H1 (cell line): Measurements from ENCODE around the gene DCP2. TPM values are rescaled to one million over a fixed set of nuclear protein-coding genes. Genes with fewer than 3 reads are reported as not detected.

Experiments used
- CTCF ChIA-PET: fragments of 300-600 bp; sonication (Branson Sonifier 250); formaldehyde crosslinking; loops from one replicate; lab custom pipeline; 2021; ENCODE audit not compliant: partially characterized antibody; lab: Charles Lee
- POLR2A ChIA-PET: fragments of 300-600 bp; sonication (Branson Sonifier 250); formaldehyde crosslinking; loops from one replicate; lab custom pipeline; 2021; ENCODE audit warnings: inconsistent platforms; ENCODE audit not compliant: partially characterized antibody; lab: Charles Lee
- DNase-seq, 2 experiments: peaks; one replicate each; pipeline versions ENCODE4 v3.0.0 to v3.0.0-alpha.2; 2010 to 2022; ENCODE audit warnings: low spot score in 2 of 2, low read depth in 1 of 2, mixed read lengths in 1 of 2
- FAIRE-seq: peaks from 2 replicates; lab custom pipeline; 2011; peaks lifted over from hg19 to GRCh38; lab: Jason Lieb, UNC
- H2AFZ ChIP-seq: 2 replicates; pipeline ENCODE4 v1.8.1; 2012; ENCODE audit warnings: low read length, inconsistent platforms
- H2AK5ac ChIP-seq: 2 replicates; pipeline ENCODE4 v1.6.1; 2013; ENCODE audit warnings: low read depth, low read length
- H2BK120ac ChIP-seq: replicated peaks from 2 replicates; pipeline ENCODE3; 2013; ENCODE audit warnings: low read depth, low read length, inconsistent platforms
- H2BK12ac ChIP-seq: 2 replicates; pipeline ENCODE4 v1.6.1; 2013; ENCODE audit warnings: low read depth, low read length
- H2BK15ac ChIP-seq: 2 replicates; pipeline ENCODE4 v1.6.1; 2013; ENCODE audit warnings: low read length
- H2BK20ac ChIP-seq: 2 replicates; pipeline ENCODE4 v1.6.1; 2013; ENCODE audit warnings: low read length
- H2BK5ac ChIP-seq: 2 replicates; pipeline ENCODE4 v1.6.1; 2013; ENCODE audit warnings: low read depth, low read length
- H3K14ac ChIP-seq: 2 replicates; pipeline ENCODE4 v1.6.1; 2013; ENCODE audit warnings: inconsistent platforms; ENCODE audit not compliant: insufficient read length
- H3K18ac ChIP-seq: 2 replicates; pipeline ENCODE4 v1.6.1; 2013; ENCODE audit warnings: low read length; ENCODE audit errors: extremely low read depth
- H3K23ac ChIP-seq: 2 replicates; pipeline ENCODE4 v1.6.1; 2013; ENCODE audit warnings: inconsistent platforms; ENCODE audit not compliant: insufficient read length
- H3K23me2 ChIP-seq: 2 replicates; pipeline ENCODE4 v1.6.1; 2013; ENCODE audit warnings: low read depth, low read length
- H3K27ac ChIP-seq: 2 replicates; pipeline ENCODE4 v1.6.1; 2011; ENCODE audit warnings: low read depth, low read length, inconsistent platforms
- H3K27me3 ChIP-seq, 4 experiments: replicated peaks in 1 of 4; 1 replicate in 1 of 4; 2 replicates in 3 of 4; pipeline versions ENCODE4 v1.6.1 to v1.8.1; 2011 to 2013; ENCODE audit warnings: low read length in 3 of 4, mild to moderate bottlenecking in 3 of 4, inconsistent platforms in 2 of 4, mixed read lengths in 2 of 4, moderate library complexity in 1 of 4; ENCODE audit not compliant: control insufficient read depth in 3 of 4, insufficient read depth in 3 of 4; ENCODE audit errors: extremely low read depth in 1 of 4
- H3K36me3 ChIP-seq, 4 experiments: 2 replicates each; pipeline versions ENCODE4 v1.6.1 to v1.8.1; 2011 to 2013; ENCODE audit warnings: mild to moderate bottlenecking in 4 of 4, low read length in 3 of 4, moderate library complexity in 2 of 4, control low read depth in 1 of 4, inconsistent platforms in 1 of 4; ENCODE audit not compliant: insufficient read depth in 4 of 4, control insufficient read depth in 2 of 4
- H3K4ac ChIP-seq: replicated peaks from 2 replicates; pipeline ENCODE3; 2013; ENCODE audit warnings: low read length, low read depth, mixed read lengths, inconsistent platforms; ENCODE audit not compliant: insufficient read length
- H3K4me1 ChIP-seq, 4 experiments: replicated peaks in 1 of 4; 1 replicate in 1 of 4; 2 replicates in 3 of 4; pipeline versions ENCODE4 v1.6.1 to v1.8.1; 2011 to 2013; ENCODE audit warnings: low read length in 3 of 4, inconsistent platforms in 2 of 4, mixed read lengths in 1 of 4; ENCODE audit not compliant: insufficient read depth in 4 of 4, control insufficient read depth in 3 of 4
- H3K4me2 ChIP-seq, 2 experiments: 2 replicates each; pipeline versions ENCODE4 v1.6.1 to v1.8.1; 2011 to 2013; ENCODE audit warnings: low read depth in 2 of 2, low read length in 2 of 2, control low read depth in 1 of 2, inconsistent platforms in 1 of 2, mild to moderate bottlenecking in 1 of 2; ENCODE audit not compliant: insufficient read depth in 1 of 2
- H3K4me3 ChIP-seq, 4 experiments: fragments of 200-600, 300-600 bp in 1 of 4; sonication (generic), shearing (Covaris generic), sonication (Bioruptor Twin) in 1 of 4; 2 replicates each; pipeline versions ENCODE4 v1.5.1 to v1.8.1; 2011 to 2016; ENCODE audit warnings: low read length in 4 of 4, low read depth in 3 of 4, control low read depth in 2 of 4, inconsistent platforms in 2 of 4, mild to moderate bottlenecking in 2 of 4, mixed read lengths in 1 of 4, moderate library complexity in 1 of 4; ENCODE audit not compliant: insufficient read depth in 2 of 4; ENCODE audit errors: extremely low read depth in 1 of 4
- H3K56ac ChIP-seq: replicated peaks from 2 replicates; pipeline ENCODE3; 2013; ENCODE audit warnings: low read depth, mild to moderate bottlenecking, mixed read lengths, low read length, inconsistent platforms; ENCODE audit not compliant: insufficient read length
- H3K79me1 ChIP-seq: 2 replicates; pipeline ENCODE4 v1.6.1; 2013; ENCODE audit warnings: low read depth, low read length, control low read depth
- H3K79me2 ChIP-seq, 2 experiments: 2 replicates each; pipeline versions ENCODE4 v1.6.1 to v1.8.1; 2012 to 2013; ENCODE audit warnings: low read length in 2 of 2, mild to moderate bottlenecking in 2 of 2, inconsistent platforms in 1 of 2; ENCODE audit not compliant: insufficient read depth in 2 of 2, control insufficient read depth in 1 of 2
- H3K9ac ChIP-seq, 4 experiments: replicated peaks in 1 of 4; 1 replicate in 1 of 4; 2 replicates in 3 of 4; pipeline versions ENCODE4 v1.6.1 to v1.8.1; 2011 to 2013; ENCODE audit warnings: low read depth in 3 of 4, low read length in 3 of 4, control low read depth in 2 of 4, mild to moderate bottlenecking in 2 of 4, moderate library complexity in 2 of 4, inconsistent platforms in 1 of 4; ENCODE audit errors: extremely low read depth in 1 of 4
- H3K9me3 ChIP-seq, 2 experiments: 2 replicates each; pipeline versions ENCODE4 v1.6.1 to v1.8.1; 2012 to 2013; ENCODE audit warnings: mild to moderate bottlenecking in 2 of 2, moderate library complexity in 2 of 2, control low read depth in 1 of 2, inconsistent platforms in 1 of 2, low read depth in 1 of 2, low read length in 1 of 2, mixed read lengths in 1 of 2; ENCODE audit not compliant: insufficient read depth in 2 of 2
- H4K20me1 ChIP-seq, 2 experiments: replicated peaks in 1 of 2; 2 replicates each; pipeline versions ENCODE3 to v1.8.1; 2011 to 2013; ENCODE audit warnings: inconsistent platforms in 2 of 2, low read length in 2 of 2, mild to moderate bottlenecking in 1 of 2; ENCODE audit not compliant: insufficient read depth in 2 of 2, control insufficient read depth in 1 of 2
- H4K5ac ChIP-seq: 2 replicates; pipeline ENCODE4 v1.6.1; 2013; ENCODE audit warnings: low read length, low read depth, mixed read lengths, inconsistent platforms; ENCODE audit not compliant: insufficient read length
- H4K8ac ChIP-seq: 2 replicates; pipeline ENCODE4 v1.8.0; 2013; ENCODE audit warnings: mild to moderate bottlenecking, moderate library complexity, low read length, inconsistent platforms; ENCODE audit not compliant: insufficient read depth; ENCODE audit errors: extremely low read depth
- H4K91ac ChIP-seq: replicated peaks from 2 replicates; pipeline ENCODE3; 2013; ENCODE audit warnings: low read length, mixed read lengths, inconsistent platforms; ENCODE audit not compliant: insufficient read length
- CREB1 ChIP-seq: IDR thresholded peaks from 2 replicates; pipeline ENCODE4 v1.6.1; 2012; ENCODE audit warnings: inconsistent platforms
- HDAC6 ChIP-seq: IDR thresholded peaks from one replicate; pipeline ENCODE4 v1.7.1; 2012; ENCODE audit warnings: low read depth, mild to moderate bottlenecking, inconsistent platforms, low read length, moderate library complexity
- NRF1 ChIP-seq: IDR thresholded peaks from 2 replicates; pipeline ENCODE4 v1.6.1; 2011; ENCODE audit warnings: mild to moderate bottlenecking, low read depth, low read length, improper control_type of control experiment
- RAD21 ChIP-seq, 2 experiments: IDR thresholded peaks in 1 of 2; conservative IDR thresholded peaks in 1 of 2; 2 replicates each; pipeline ENCODE4 v1.6.1; 2011; ENCODE audit warnings: low read depth in 2 of 2, low read length in 2 of 2, improper control_type of control experiment in 1 of 2, inconsistent platforms in 1 of 2, mild to moderate bottlenecking in 1 of 2, moderate library complexity in 1 of 2
- SIN3A ChIP-seq, 2 experiments: IDR thresholded peaks in 1 of 2; conservative IDR thresholded peaks in 1 of 2; 2 replicates each; pipeline ENCODE4 v1.6.1; 2011 to 2012; ENCODE audit warnings: low read length in 2 of 2, improper control_type of control experiment in 1 of 2, low read depth in 1 of 2, mild to moderate bottlenecking in 1 of 2
- SP1 ChIP-seq: IDR thresholded peaks from 2 replicates; pipeline ENCODE4 v1.6.1; 2011; ENCODE audit warnings: low read depth, low read length
- SP4 ChIP-seq: IDR thresholded peaks from 2 replicates; pipeline ENCODE4 v1.6.1; 2012; ENCODE audit warnings: low read length, inconsistent platforms
- TEAD4 ChIP-seq: IDR thresholded peaks from 2 replicates; pipeline ENCODE4 v1.6.1; 2012; ENCODE audit warnings: low read depth, low read length, inconsistent platforms, mixed read lengths
- WGBS, 2 experiments: shearing (Covaris generic) in 1 of 2; methylation state at CpG; one replicate each; pipeline versions ENCODE4 v1.1.6 to v1.1.7; 2013 to 2015; ENCODE audit warnings: low lambda C conversion rate in 2 of 2, mixed read lengths in 2 of 2, inconsistent platforms in 1 of 2, low coverage in 1 of 2, missing lambda C conversion rate in 1 of 2; ENCODE audit not compliant: insufficient replicate concordance in 2 of 2, insufficient coverage in 1 of 2, insufficient read length in 1 of 2; ENCODE audit errors: extremely low coverage in 1 of 2, missing lambda C conversion rate in 1 of 2; 5-methylcytosine and 5-hydroxymethylcytosine counted together
- polyA plus RNA-seq, 7 experiments: library from polyadenylated mRNA; depleted of rRNA in 3 of 7; stranded (reverse) in 5 of 7; unstranded in 2 of 7; fragments of >200 nt in 5 of 7; fragments of 200-250 nt in 2 of 7; gene quantifications; 1 replicate in 5 of 7; 2 replicates in 1 of 7; 4 replicates in 1 of 7; pipeline versions ENCODE4 v1.2.1 to v1.2.3, GENCODE V29; 2011 to 2013; ENCODE audit warnings: missing spikeins in 2 of 7, mixed read lengths in 2 of 7
- total RNA-seq: library from RNA; stranded (reverse); fragmentation: NEBNext Ultra II Directional; extraction: Animal tissue kit (Norgen Biotek cat#: 25700); gene quantifications from 2 replicates; pipeline ENCODE4 v1.2.1, GENCODE V29; 2021
- TF ChIP-seq, protein P1 (sequence below): IDR thresholded peaks from 2 replicates; pipeline ENCODE4 v1.6.1; 2012; ENCODE audit warnings: inconsistent platforms

The DCP2 gene
- total and polyA plus RNA-seq, 2 of the 8 experiments (the other 6 are each of a cell fraction or from before 2014, with no cell fraction given), result 14.4 to 162 TPM

- Histone ChIP-seq H2BK15ac (no peak overlapping the region), H2AFZ (no peak overlapping the region), H4K8ac (no peak overlapping the region), H4K5ac (no peak overlapping the region), H2BK12ac (no peak overlapping the region), H3K18ac (no peak overlapping the region), H2BK120ac (no peak overlapping the region), H4K91ac (no peak overlapping the region), H3K4me2 (no peak overlapping the region), H3K27ac (no peak overlapping the region), H3K27me3 (no peaks in the 10 kb centered on the region), H3K79me2 (peaks cover 11 to 20% of the 10 kb centered on the region in 2 experiments; a peak in 3 of 4 replicates), H2BK5ac (no peak overlapping the region), H3K56ac (no peak overlapping the region), H2AK5ac (no peak overlapping the region), H3K9me3 (no peaks in the 10 kb centered on the region), H3K79me1 (no peaks in the 10 kb centered on the region), H3K9ac (no peak overlapping the region), H4K20me1 (no peaks in the 10 kb centered on the region), H2BK20ac (no peak overlapping the region), H3K4me3 (no peak overlapping the region), H3K23ac (no peak overlapping the region), H3K4me1 (peaks cover 0 to 5% (median 2%) of the 10 kb centered on the region in 4 experiments; a peak in 3 of 7 replicates), H3K4ac (no peak overlapping the region), H3K36me3 (no peaks in the 10 kb centered on the region), H3K23me2 (no peaks in the 10 kb centered on the region; the same call in 1 of the 2 replicates), H3K14ac (no peak overlapping the region)
- no peak for TF ChIP-seq NRF1
- no peak for TF ChIP-seq CREB1
- no peak for TF ChIP-seq TEAD4
- no peak for TF ChIP-seq HDAC6
- no peak for TF ChIP-seq SP4
- TF ChIP-seq RAD21 (IDR thresholded peaks at IDR 0.05 in 1 of 2, conservative IDR thresholded peaks at IDR 0.05 in 1 of 2; ENCODE audit: low read depth in 2 of 2, low read length in 2 of 2), result no peak
- TF ChIP-seq, protein P1, sequence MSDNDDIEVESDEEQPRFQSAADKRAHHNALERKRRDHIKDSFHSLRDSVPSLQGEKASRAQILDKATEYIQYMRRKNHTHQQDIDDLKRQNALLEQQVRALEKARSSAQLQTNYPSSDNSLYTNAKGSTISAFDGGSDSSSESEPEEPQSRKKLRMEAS, result no peak
- no peak for TF ChIP-seq SP1
- TF ChIP-seq SIN3A (conservative IDR thresholded peaks at IDR 0.05 in 1 of 2, IDR thresholded peaks at IDR 0.05 in 1 of 2; ENCODE audit: low read depth in 1 of 2, low read length in 2 of 2), result no peak
- CTCF ChIA-PET, result interaction anchor here (1.1 to 3.7 kb wide), 4 partner anchors 12 to 53 kb away, joined by 3 to 18 read pairs (median 11); partner anchors contain the start of gene REEP5
- no peak for DNase-seq
- FAIRE-seq, result no peak
- WGBS, 2 experiments, result 95% methylated on average over 1 of the region's 1 CpG; no CpG with 5 or more reads in 1 of the 2 experiments
- POLR2A ChIA-PET, result interaction anchor here (0.9 to 1.0 kb wide), 2 partner anchors 14 to 225 kb away, joined by 3 read pairs; no protein-coding TSS in a partner anchor
These were observed 2.7 kb upstream of the DCP2 start for GRCh38 chr5:112973904-112974303.
